ENCODE data around the gene DMAC1.

DMAC1 gene

DNA sequence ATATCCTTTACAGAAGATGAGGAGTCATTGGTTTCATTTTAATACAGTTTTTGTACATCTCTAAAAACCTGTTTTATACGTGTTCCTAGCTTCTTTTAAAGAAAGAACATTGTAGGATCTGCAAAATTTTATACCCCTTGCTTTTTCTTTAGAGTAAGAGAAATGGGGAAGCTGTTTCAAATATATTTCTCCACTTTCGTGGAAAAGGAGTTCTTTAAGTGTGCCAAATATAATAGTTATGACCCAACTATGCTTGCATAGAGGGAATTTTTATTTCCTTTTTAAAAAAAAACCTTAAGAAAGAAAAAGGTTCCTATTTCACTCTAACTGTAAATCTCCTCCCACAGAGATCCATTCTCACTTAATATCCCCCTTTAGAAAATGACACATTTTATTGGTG lies 27.5 kb upstream of the DMAC1 start:
- Histone ChIP-seq H3K9me3 (ENCODE audit: insufficient read depth, low read length) (no peaks in the 10 kb centered on the region), H3K79me2 (ENCODE audit: low read length) (no peaks in the 10 kb centered on the region), H3K27me3 (ENCODE audit: low read depth, low read length) (no peaks in the 10 kb centered on the region), H3K36me3 (replicated peaks; ENCODE audit: low read depth, low read length) (no peaks in the 10 kb centered on the region), H3K4me3 (ENCODE audit: low read length) (no peak overlapping the region), H3K27ac (ENCODE audit: low read length) (no peak overlapping the region), H4K20me1 (ENCODE audit: insufficient read depth, low read length) (no peaks in the 10 kb centered on the region), H2AFZ (ENCODE audit: low read depth, low read length) (no peak overlapping the region), H3K9ac (ENCODE audit: low read length) (no peak overlapping the region), H3K4me2 (ENCODE audit: low read length) (no peak overlapping the region), H3K4me1 (ENCODE audit: low read length) (no peaks in the 10 kb centered on the region)
- TF ChIP-seq, protein P1, sequence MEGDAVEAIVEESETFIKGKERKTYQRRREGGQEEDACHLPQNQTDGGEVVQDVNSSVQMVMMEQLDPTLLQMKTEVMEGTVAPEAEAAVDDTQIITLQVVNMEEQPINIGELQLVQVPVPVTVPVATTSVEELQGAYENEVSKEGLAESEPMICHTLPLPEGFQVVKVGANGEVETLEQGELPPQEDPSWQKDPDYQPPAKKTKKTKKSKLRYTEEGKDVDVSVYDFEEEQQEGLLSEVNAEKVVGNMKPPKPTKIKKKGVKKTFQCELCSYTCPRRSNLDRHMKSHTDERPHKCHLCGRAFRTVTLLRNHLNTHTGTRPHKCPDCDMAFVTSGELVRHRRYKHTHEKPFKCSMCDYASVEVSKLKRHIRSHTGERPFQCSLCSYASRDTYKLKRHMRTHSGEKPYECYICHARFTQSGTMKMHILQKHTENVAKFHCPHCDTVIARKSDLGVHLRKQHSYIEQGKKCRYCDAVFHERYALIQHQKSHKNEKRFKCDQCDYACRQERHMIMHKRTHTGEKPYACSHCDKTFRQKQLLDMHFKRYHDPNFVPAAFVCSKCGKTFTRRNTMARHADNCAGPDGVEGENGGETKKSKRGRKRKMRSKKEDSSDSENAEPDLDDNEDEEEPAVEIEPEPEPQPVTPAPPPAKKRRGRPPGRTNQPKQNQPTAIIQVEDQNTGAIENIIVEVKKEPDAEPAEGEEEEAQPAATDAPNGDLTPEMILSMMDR (IDR thresholded peaks at IDR 0.05; ENCODE audit: low read depth, low read length) = no peak
- no peak for TF ChIP-seq EZH2phosphoT487 (IDR thresholded peaks at IDR 0.05; ENCODE audit: low read depth)

DNA sequence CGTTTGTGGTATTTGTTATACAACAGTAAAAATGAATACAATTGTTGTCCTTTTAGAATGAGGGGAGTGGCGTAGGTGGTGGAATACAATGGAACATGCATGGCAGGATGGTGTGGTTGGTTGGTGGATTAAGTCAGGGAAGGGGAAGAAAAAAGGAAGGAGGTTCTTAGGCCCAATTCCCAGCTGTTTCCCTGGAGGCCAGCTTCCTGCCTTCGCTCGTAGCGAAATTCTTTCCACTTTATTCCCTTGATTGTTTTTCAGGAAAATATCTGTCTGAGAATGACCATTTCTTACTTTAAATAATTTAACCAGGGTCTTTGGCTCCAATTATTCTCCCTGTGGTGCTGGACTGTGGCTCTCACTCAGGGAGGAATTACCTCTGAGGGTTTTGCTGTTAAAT lies 24.1 kb upstream of the DMAC1 start:
- TF ChIP-seq, protein P1 (IDR thresholded peaks at IDR 0.05; ENCODE audit: low read depth, low read length) = no peak
- no peak for TF ChIP-seq EZH2phosphoT487 (IDR thresholded peaks at IDR 0.05; ENCODE audit: low read depth)
- H3K9ac ChIP-seq (ENCODE audit: low read length) = no peak overlapping the region

DNA sequence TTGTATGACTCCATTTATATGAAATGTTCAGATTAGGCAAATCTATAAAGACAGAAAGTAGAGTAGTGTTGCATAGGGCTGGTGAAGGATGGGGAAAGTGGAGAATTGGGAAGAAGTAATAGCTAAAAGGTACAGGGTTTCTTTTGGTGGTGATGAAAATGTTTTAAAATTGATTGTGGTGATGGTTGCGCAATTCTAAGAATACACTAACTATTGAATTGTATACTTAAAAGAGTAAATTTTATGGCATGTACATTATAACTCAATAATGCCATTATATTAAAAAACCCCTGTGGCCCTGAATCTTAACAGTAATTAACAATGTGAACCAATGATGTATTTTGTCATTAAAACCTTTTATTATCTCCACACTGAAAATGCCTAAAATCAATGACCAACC lies 20.4 kb upstream of the DMAC1 start:
- Histone ChIP-seq H3K4me1 (ENCODE audit: low read length) (no peaks in the 10 kb centered on the region), H3K27me3 (ENCODE audit: low read depth, low read length) (no peaks in the 10 kb centered on the region), H3K4me2 (ENCODE audit: low read length) (no peak overlapping the region), H3K9me3 (ENCODE audit: insufficient read depth, low read length) (no peaks in the 10 kb centered on the region), H3K79me2 (ENCODE audit: low read length) (no peaks in the 10 kb centered on the region), H3K36me3 (replicated peaks; ENCODE audit: low read depth, low read length) (no peaks in the 10 kb centered on the region), H2AFZ (ENCODE audit: low read depth, low read length) (no peak overlapping the region), H4K20me1 (ENCODE audit: insufficient read depth, low read length) (no peaks in the 10 kb centered on the region), H3K9ac (ENCODE audit: low read length) (no peak overlapping the region), H3K4me3 (ENCODE audit: low read length) (no peak overlapping the region), H3K27ac (ENCODE audit: low read length) (no peak overlapping the region)
- TF ChIP-seq, protein P1 (IDR thresholded peaks at IDR 0.05; ENCODE audit: low read depth, low read length) = no peak
- no peak for TF ChIP-seq EZH2phosphoT487 (IDR thresholded peaks at IDR 0.05; ENCODE audit: low read depth)

More for the DNA sequence above, 24.1 kb upstream of the DMAC1 start:
- Histone ChIP-seq H3K4me3 (ENCODE audit: low read length) (no peak overlapping the region), H3K4me1 (ENCODE audit: low read length) (no peaks in the 10 kb centered on the region), H3K9me3 (ENCODE audit: insufficient read depth, low read length) (no peaks in the 10 kb centered on the region), H3K36me3 (replicated peaks; ENCODE audit: low read depth, low read length) (no peaks in the 10 kb centered on the region), H3K27me3 (ENCODE audit: low read depth, low read length) (no peaks in the 10 kb centered on the region), H3K27ac (ENCODE audit: low read length) (no peak overlapping the region), H2AFZ (ENCODE audit: low read depth, low read length) (no peak overlapping the region), H3K4me2 (ENCODE audit: low read length) (no peak overlapping the region), H4K20me1 (ENCODE audit: insufficient read depth, low read length) (no peaks in the 10 kb centered on the region), H3K79me2 (ENCODE audit: low read length) (no peaks in the 10 kb centered on the region)

DNA sequence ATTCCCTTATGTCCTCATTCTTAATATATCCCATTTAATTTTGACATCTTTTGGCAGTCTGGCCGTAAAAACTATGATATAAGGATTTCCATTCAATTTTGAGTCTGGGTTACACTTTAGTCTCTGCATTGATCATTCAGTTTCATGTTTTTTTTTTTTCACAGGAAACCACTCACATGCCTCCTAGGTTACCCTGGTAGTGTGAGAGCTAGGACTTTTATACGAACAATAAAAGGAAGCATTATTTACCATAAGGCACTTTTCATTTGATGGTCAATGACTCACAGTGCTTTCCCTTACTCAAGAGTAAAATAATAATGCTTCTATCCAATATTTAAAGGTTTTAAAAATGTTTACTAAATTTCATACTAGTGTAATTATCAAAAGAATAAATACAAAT lies 16.4 kb upstream of the DMAC1 start:
- no peak overlapping the region for H3K4me2 ChIP-seq (ENCODE audit: low read length)
- H4K20me1 ChIP-seq (ENCODE audit: insufficient read depth, low read length) = no peaks in the 10 kb centered on the region
- H3K4me3 ChIP-seq (ENCODE audit: low read length) = no peak overlapping the region
- H3K9ac ChIP-seq (ENCODE audit: low read length) = no peak overlapping the region
- no peaks in the 10 kb centered on the region for H3K36me3 ChIP-seq (replicated peaks; ENCODE audit: low read depth, low read length)
- H3K4me1 ChIP-seq (ENCODE audit: low read length) = no peaks in the 10 kb centered on the region
- TF ChIP-seq, protein P1 (IDR thresholded peaks at IDR 0.05; ENCODE audit: low read depth, low read length) = no peak
- TF ChIP-seq EZH2phosphoT487 (IDR thresholded peaks at IDR 0.05; ENCODE audit: low read depth) = no peak
- no peaks in the 10 kb centered on the region for H3K79me2 ChIP-seq (ENCODE audit: low read length)
- H3K9me3 ChIP-seq (ENCODE audit: insufficient read depth, low read length) = no peaks in the 10 kb centered on the region
- no peak overlapping the region for H2AFZ ChIP-seq (ENCODE audit: low read depth, low read length)
- no peak overlapping the region for H3K27ac ChIP-seq (ENCODE audit: low read length)
- H3K27me3 ChIP-seq (ENCODE audit: low read depth, low read length) = no peaks in the 10 kb centered on the region

All from OCI-LY3 (cell line).